WERI-Rb-1 (cell line): ENCODE measurements around the gene GALNT1.

Experiments used
- DNase-seq: peaks from one replicate; pipeline ENCODE4 v3.0.0-alpha.2; 2020
- H3K27ac ChIP-seq: fragments of 250-450 bp; sonication (Bioruptor Pico); 2 replicates; pipeline ENCODE4 v1.5.1; 2020; ENCODE audit warnings: mild to moderate bottlenecking, moderate library complexity
- H3K27me3 ChIP-seq: fragments of 250-450 bp; sonication (Bioruptor Pico); 2 replicates; pipeline ENCODE4 v1.5.1; 2021; ENCODE audit warnings: mild to moderate bottlenecking, low read depth, moderate library complexity; ENCODE audit not compliant: insufficient read depth, severe bottlenecking
- H3K36me3 ChIP-seq: fragments of 250-450 bp; sonication (Bioruptor Pico); 2 replicates; pipeline ENCODE4 v1.5.1; 2020; ENCODE audit warnings: mild to moderate bottlenecking, moderate library complexity
- H3K4me3 ChIP-seq: 2 replicates; pipeline ENCODE4 v1.5.1; 2011; ENCODE audit warnings: low read depth, mild to moderate bottlenecking, control low read depth, low read length
- H3K9me3 ChIP-seq: fragments of 250-450 bp; sonication (Bioruptor Pico); 2 replicates; pipeline ENCODE4 v1.5.1; 2021; ENCODE audit warnings: mild to moderate bottlenecking, moderate library complexity; ENCODE audit not compliant: severe bottlenecking
- TF ChIP-seq, protein P1 (sequence below): IDR thresholded peaks from 2 replicates; pipeline ENCODE4 v1.5.1; 2011; ENCODE audit warnings: low read depth, mild to moderate bottlenecking, control low read depth, inconsistent platforms, low read length

The GALNT1 gene

DNA sequence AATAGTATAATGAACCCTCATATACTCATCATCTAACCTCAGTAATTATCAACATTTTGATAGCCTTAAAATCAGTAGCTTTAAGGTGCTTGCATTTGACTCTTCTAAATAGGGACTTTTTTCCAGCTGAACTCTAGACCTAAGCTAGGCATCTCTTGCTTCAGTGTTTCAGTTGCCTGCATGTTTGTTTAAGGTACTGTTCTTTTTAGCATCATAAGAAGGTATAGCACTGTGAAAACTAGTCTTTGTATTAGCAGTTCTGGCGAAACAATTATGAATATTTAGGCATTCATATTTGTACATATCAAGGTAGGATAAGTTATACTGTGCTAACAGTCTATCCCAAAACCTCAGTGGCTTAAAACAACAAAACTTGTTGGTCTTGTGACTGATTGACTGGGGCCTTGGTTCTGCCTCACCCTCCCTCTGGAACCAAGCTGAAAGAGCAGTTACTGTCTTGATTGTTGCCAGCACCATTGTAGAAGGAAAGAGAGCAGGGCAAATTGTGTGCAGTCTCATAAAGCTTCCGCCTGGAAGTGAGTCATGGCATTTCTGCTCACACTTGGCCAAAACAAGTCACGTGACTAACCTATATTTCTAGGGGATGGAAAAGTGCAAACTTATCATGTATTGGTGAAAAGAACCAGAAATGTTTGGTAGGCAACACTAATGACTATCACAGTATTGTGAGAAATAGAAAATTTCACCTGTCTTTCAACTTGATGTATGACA, 24.3 kb downstream of the GALNT1 start:
- no peak for DNase-seq
- Histone ChIP-seq H3K36me3 (no peaks in the 10 kb centered on the region), H3K9me3 (peaks cover 5% of the 10 kb centered on the region), H3K4me3 (no peak overlapping the region), H3K27me3 (no peaks in the 10 kb centered on the region), H3K27ac (no peak overlapping the region)
- TF ChIP-seq, protein P1, sequence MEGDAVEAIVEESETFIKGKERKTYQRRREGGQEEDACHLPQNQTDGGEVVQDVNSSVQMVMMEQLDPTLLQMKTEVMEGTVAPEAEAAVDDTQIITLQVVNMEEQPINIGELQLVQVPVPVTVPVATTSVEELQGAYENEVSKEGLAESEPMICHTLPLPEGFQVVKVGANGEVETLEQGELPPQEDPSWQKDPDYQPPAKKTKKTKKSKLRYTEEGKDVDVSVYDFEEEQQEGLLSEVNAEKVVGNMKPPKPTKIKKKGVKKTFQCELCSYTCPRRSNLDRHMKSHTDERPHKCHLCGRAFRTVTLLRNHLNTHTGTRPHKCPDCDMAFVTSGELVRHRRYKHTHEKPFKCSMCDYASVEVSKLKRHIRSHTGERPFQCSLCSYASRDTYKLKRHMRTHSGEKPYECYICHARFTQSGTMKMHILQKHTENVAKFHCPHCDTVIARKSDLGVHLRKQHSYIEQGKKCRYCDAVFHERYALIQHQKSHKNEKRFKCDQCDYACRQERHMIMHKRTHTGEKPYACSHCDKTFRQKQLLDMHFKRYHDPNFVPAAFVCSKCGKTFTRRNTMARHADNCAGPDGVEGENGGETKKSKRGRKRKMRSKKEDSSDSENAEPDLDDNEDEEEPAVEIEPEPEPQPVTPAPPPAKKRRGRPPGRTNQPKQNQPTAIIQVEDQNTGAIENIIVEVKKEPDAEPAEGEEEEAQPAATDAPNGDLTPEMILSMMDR, result no peak

DNA sequence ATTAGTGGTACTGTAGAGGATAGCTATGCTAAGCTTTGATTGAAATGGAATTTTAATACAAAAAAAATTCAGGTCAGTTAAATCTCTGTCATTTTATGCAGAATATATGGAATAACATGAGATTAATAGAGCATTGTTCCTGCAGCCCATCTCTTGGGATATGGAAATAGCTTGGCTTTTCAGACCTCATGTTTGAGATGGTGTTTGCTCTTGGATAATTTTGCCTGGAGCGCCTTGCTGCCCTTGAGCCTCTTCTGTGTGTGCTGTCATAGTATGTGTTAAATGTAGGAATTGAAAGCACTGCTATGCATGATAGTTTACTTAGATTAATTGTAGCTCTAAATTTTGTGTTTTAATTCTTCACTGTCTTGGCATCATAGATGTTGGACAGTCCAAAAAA, 27.7 kb downstream of the GALNT1 start:
- TF ChIP-seq, protein P1, result no peak

DNA sequence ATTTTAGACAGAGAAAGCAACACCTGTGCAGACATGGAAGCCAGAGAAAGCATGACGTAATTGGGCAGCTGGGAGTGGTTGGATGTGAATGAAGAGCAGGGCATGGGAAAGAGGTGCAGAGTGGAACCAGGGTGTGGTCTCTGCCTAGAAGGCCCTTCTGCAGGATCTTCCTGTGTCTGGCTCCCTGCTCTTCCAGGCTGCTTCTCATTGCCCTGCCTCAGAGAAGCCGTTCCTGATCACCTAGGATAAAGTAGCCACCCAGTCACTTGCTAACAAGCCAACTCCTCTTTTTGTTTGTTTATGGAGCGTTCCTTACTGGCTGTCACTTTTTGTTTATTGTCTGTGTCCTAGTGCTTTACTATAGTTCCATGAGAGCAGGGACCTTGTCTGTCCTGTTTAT, 28.5 kb downstream of the GALNT1 start:
- no peak for DNase-seq
- Histone ChIP-seq H3K27ac (no peak overlapping the region), H3K27me3 (no peaks in the 10 kb centered on the region), H3K4me3 (no peak overlapping the region), H3K9me3 (no peaks in the 10 kb centered on the region), H3K36me3 (no peaks in the 10 kb centered on the region)
- TF ChIP-seq, protein P1, result no peak

More for the DNA sequence above, 27.7 kb downstream of the GALNT1 start:
- Histone ChIP-seq H3K27ac (no peak overlapping the region), H3K36me3 (no peaks in the 10 kb centered on the region), H3K4me3 (no peak overlapping the region), H3K9me3 (no peaks in the 10 kb centered on the region), H3K27me3 (no peaks in the 10 kb centered on the region)
- no peak for DNase-seq

DNA sequence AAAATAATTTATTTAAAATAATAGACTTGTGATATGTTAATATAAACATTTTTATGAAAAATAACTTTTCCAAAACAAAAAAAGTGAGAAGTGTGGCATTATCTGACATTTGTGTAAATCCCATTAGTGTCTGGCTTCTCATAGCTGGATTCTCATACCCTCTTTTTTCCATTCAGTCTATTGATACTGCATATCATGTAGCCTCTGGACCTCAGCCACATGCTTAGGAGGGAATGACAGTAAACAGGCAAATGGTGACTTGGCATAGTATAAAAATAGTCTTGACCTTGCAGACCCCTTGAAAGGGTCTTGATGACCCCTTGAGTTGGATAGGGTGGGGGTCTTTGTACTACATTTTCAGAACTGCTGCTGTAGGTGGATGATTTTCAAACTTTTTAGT, 29.2 kb downstream of the GALNT1 start:
- no peaks in the 10 kb centered on the region for H3K27me3 ChIP-seq
- no peak overlapping the region for H3K4me3 ChIP-seq
- H3K36me3 ChIP-seq, result no peaks in the 10 kb centered on the region
- DNase-seq, result no peak
- no peaks in the 10 kb centered on the region for H3K9me3 ChIP-seq
- TF ChIP-seq, protein P1, result no peak
- H3K27ac ChIP-seq, result no peak overlapping the region

DNA sequence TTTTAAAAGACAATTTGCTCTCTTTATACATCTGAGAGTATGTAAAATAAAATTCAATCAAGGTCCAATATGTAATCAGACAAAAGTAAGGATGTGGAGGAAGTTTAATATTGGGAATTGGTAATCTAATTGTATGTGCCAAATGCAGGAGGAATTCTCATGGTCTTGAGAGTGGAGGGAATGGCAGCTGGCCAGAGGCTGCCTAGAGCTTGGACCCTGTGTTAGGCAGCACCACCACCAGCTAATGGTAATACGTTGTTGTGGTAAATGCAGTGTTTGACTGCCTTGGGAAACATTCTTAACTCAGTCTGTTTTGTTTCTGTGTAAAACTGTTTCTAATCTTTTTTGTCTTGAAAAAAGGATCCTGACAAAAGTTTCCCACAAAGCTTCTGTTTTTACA, 30.0 kb downstream of the GALNT1 start:
- Histone ChIP-seq H3K27me3 (no peaks in the 10 kb centered on the region), H3K27ac (no peak overlapping the region)

More for the DNA sequence above, 30.0 kb downstream of the GALNT1 start:
- TF ChIP-seq, protein P1, result no peak
- Histone ChIP-seq H3K36me3 (no peaks in the 10 kb centered on the region), H3K4me3 (no peak overlapping the region), H3K9me3 (no peaks in the 10 kb centered on the region)
- no peak for DNase-seq
